HCT116 (cell line): ENCODE measurements around the gene HHAT.
"Not testable (repeated sequence)": the region's sequence is repeated elsewhere in the genome, so short reads cannot be mapped to it uniquely, and the experiment has no call there.

Experiments used
- MAX ChIP-seq: IDR thresholded peaks from 2 replicates; pipeline ENCODE4 v1.6.1; 2012
- TF ChIP-seq, protein P1 (sequence below): IDR thresholded peaks from 2 replicates; pipeline ENCODE4 v1.6.1; 2012; ENCODE audit warnings: low read depth
- TF ChIP-seq, protein P2 (sequence below), 3 experiments: fragments of 200-600 bp in 1 of 3; sonication (generic) in 1 of 3; IDR thresholded peaks in 2 of 3; conservative IDR thresholded peaks in 1 of 3; 2 replicates each; pipeline ENCODE4 v1.5.1; 2012 to 2017; ENCODE audit warnings: low read depth in 2 of 3, low read length in 2 of 3, antibody characterized with exemption in 1 of 3, borderline replicate concordance in 1 of 3, control low read depth in 1 of 3, mild to moderate bottlenecking in 1 of 3, mixed read lengths in 1 of 3, mixed run types in 1 of 3, moderate library complexity in 1 of 3; ENCODE audit not compliant: insufficient read depth in 1 of 3

DNA sequence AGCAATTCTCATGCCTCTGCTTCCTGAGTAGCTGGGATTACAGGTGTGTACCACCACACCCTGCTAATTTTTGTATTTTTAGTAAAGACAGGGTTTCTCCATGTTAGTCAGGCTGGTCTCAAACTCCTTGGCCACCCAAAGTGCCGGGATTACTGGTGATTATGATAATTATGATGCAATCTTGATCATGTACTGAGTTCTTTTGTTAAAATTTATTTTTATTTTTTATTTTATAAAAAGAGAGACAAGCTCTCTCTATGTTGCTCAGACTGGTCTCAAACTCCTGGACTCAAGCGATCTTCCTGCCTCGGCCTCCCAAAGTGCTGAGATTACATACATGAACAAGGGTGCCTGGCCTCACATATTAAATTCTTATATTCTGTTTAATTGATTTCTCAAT is 25.6 kb downstream of the HHAT start:
- TF ChIP-seq, protein P1, sequence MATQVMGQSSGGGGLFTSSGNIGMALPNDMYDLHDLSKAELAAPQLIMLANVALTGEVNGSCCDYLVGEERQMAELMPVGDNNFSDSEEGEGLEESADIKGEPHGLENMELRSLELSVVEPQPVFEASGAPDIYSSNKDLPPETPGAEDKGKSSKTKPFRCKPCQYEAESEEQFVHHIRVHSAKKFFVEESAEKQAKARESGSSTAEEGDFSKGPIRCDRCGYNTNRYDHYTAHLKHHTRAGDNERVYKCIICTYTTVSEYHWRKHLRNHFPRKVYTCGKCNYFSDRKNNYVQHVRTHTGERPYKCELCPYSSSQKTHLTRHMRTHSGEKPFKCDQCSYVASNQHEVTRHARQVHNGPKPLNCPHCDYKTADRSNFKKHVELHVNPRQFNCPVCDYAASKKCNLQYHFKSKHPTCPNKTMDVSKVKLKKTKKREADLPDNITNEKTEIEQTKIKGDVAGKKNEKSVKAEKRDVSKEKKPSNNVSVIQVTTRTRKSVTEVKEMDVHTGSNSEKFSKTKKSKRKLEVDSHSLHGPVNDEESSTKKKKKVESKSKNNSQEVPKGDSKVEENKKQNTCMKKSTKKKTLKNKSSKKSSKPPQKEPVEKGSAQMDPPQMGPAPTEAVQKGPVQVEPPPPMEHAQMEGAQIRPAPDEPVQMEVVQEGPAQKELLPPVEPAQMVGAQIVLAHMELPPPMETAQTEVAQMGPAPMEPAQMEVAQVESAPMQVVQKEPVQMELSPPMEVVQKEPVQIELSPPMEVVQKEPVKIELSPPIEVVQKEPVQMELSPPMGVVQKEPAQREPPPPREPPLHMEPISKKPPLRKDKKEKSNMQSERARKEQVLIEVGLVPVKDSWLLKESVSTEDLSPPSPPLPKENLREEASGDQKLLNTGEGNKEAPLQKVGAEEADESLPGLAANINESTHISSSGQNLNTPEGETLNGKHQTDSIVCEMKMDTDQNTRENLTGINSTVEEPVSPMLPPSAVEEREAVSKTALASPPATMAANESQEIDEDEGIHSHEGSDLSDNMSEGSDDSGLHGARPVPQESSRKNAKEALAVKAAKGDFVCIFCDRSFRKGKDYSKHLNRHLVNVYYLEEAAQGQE: not testable (repeated sequence)
- TF ChIP-seq MAX: not testable (repeated sequence)
- TF ChIP-seq, protein P2, sequence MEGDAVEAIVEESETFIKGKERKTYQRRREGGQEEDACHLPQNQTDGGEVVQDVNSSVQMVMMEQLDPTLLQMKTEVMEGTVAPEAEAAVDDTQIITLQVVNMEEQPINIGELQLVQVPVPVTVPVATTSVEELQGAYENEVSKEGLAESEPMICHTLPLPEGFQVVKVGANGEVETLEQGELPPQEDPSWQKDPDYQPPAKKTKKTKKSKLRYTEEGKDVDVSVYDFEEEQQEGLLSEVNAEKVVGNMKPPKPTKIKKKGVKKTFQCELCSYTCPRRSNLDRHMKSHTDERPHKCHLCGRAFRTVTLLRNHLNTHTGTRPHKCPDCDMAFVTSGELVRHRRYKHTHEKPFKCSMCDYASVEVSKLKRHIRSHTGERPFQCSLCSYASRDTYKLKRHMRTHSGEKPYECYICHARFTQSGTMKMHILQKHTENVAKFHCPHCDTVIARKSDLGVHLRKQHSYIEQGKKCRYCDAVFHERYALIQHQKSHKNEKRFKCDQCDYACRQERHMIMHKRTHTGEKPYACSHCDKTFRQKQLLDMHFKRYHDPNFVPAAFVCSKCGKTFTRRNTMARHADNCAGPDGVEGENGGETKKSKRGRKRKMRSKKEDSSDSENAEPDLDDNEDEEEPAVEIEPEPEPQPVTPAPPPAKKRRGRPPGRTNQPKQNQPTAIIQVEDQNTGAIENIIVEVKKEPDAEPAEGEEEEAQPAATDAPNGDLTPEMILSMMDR (IDR thresholded peaks at IDR 0.05 in 2 of 3, conservative IDR thresholded peaks at IDR 0.05 in 1 of 3; ENCODE audit: borderline replicate concordance in 1 of 3, insufficient read depth in 1 of 3, low read depth in 2 of 3, low read length in 2 of 3): not testable (repeated sequence)
